Memory B cell (primary cell): ENCODE data around the gene MYO5B.
A peak's percentile ranks its signal among the peaks of the same experiment; 100 is the strongest.
"Not testable (repeated sequence)": the region's sequence is repeated elsewhere in the genome, so short reads cannot be mapped to it uniquely, and the experiment has no call there.

Source experiments
- ATAC-seq: fragments of 150-1000 bp; cut with Tn5 transposase; 2 replicates; pipeline ENCODE4 v1.10.0; 2021; ENCODE audit warnings: low read depth, mild to moderate bottlenecking, moderate library complexity
- DNase-seq, 2 donors: peaks; one replicate each; pipeline ENCODE4 v3.0.0; 2022; ENCODE audit warnings: low spot score in 2 of 2
- H3K27ac Mint-ChIP-seq: one replicate; pipeline ENCODE4 v1.8.0; 2022; ENCODE audit warnings: mild to moderate bottlenecking, moderate library complexity, mixed read lengths
- H3K27me3 Mint-ChIP-seq: one replicate; pipeline ENCODE4 v1.8.0; 2022; ENCODE audit warnings: mixed read lengths
- H3K36me3 Mint-ChIP-seq: one replicate; pipeline ENCODE4 v1.8.0; 2022; ENCODE audit warnings: mild to moderate bottlenecking, mixed read lengths
- H3K4me1 Mint-ChIP-seq: one replicate; pipeline ENCODE4 v1.8.0; 2022; ENCODE audit warnings: mixed read lengths
- H3K4me3 Mint-ChIP-seq: one replicate; pipeline ENCODE4 v1.8.0; 2022; ENCODE audit warnings: mild to moderate bottlenecking, moderate library complexity, mixed read lengths
- H3K9me3 Mint-ChIP-seq: one replicate; pipeline ENCODE4 v1.8.0; 2022; ENCODE audit warnings: mixed read lengths

MYO5B gene

GRCh38 chr18:49814147-49814499, 380.8 kb downstream of the MYO5B start:
- DNase-seq (no peak), ATAC-seq (peak; percentile 22)
- peaks cover 17% of the 10 kb centered on the region for H3K4me1 Mint-ChIP-seq
- H3K27me3 Mint-ChIP-seq, result no peaks in the 10 kb centered on the region
- peak overlapping the region; percentile 95 for H3K4me3 Mint-ChIP-seq
- H3K36me3 Mint-ChIP-seq, result peaks cover 8% of the 10 kb centered on the region
- peak overlapping the region; percentile 87 for H3K27ac Mint-ChIP-seq
- H3K9me3 Mint-ChIP-seq, result peaks cover 4% of the 10 kb centered on the region

GRCh38 chr18:49813319-49814146, 381.4 kb downstream of the MYO5B start, which contains the start of gene ACAA2:
TSS of gene ACAA2 (minus strand) at chr18:49813533. CDS start at chr18:49813484, 49 bp downstream.
- Mint-ChIP-seq H3K27ac (peak within 1 kb of the TSS; percentile 87), H3K9me3 (peaks cover 6% of the 10 kb centered on the region), H3K27me3 (no peaks in the 10 kb centered on the region), H3K4me3 (peak within 1 kb of the TSS; percentile 95), H3K4me1 (peaks cover 15% of the 10 kb centered on the region), H3K36me3 (peaks cover 10% of the 10 kb centered on the region)
- DNase-seq (peak; percentile 57 to 69), ATAC-seq (peak; percentile 88)

GRCh38 chr18:49813069-49813318, 382.0 kb downstream of the MYO5B start:
- Mint-ChIP-seq H3K9me3 (peaks cover 8% of the 10 kb centered on the region), H3K27ac (peak overlapping the region; percentile 87), H3K27me3 (no peaks in the 10 kb centered on the region), H3K4me1 (peaks cover 15% of the 10 kb centered on the region), H3K36me3 (peaks cover 12% of the 10 kb centered on the region), H3K4me3 (peak overlapping the region; percentile 95)
- DNase-seq (peak in 1 of 2 donors; percentile 16), ATAC-seq (no peak)

- no peaks in the 10 kb centered on the region for H3K27me3 Mint-ChIP-seq
- H3K36me3 Mint-ChIP-seq, result peaks cover 12% of the 10 kb centered on the region
- no peak for ATAC-seq
- H3K4me1 Mint-ChIP-seq, result peaks cover 15% of the 10 kb centered on the region
- DNase-seq, result no peak
- H3K4me3 Mint-ChIP-seq, result peak overlapping the region; percentile 95
- H3K9me3 Mint-ChIP-seq, result peaks cover 8% of the 10 kb centered on the region
- H3K27ac Mint-ChIP-seq, result peak overlapping the region; percentile 87
Measured at GRCh38 chr18:49812286-49813068, 382.5 kb downstream of the MYO5B start.

- DNase-seq (no peak), ATAC-seq (no peak)
- Mint-ChIP-seq H3K27ac (no peak overlapping the region), H3K9me3 (peaks cover 8% of the 10 kb centered on the region), H3K4me3 (no peak overlapping the region), H3K36me3 (peaks cover 12% of the 10 kb centered on the region), H3K4me1 (peaks cover 15% of the 10 kb centered on the region), H3K27me3 (no peaks in the 10 kb centered on the region)
Measured at GRCh38 chr18:49811151-49811938, 383.6 kb downstream of the MYO5B start.

GRCh38 chr18:49808553-49809191, 386.3 kb downstream of the MYO5B start:
- not testable (repeated sequence) for H3K27me3 Mint-ChIP-seq
- H3K36me3 Mint-ChIP-seq, result peaks cover 12% of the 10 kb centered on the region

GRCh38 chr18:49804096-49804495, 390.9 kb downstream of the MYO5B start:
- peaks cover 4% of the 10 kb centered on the region for H3K9me3 Mint-ChIP-seq
- H3K36me3 Mint-ChIP-seq, result peaks cover 17% of the 10 kb centered on the region
- no peak overlapping the region for H3K4me3 Mint-ChIP-seq
- ATAC-seq (no peak), DNase-seq (no peak)
- H3K27ac Mint-ChIP-seq, result no peak overlapping the region
- H3K27me3 Mint-ChIP-seq, result no peaks in the 10 kb centered on the region
- peaks cover 8% of the 10 kb centered on the region for H3K4me1 Mint-ChIP-seq

More at GRCh38 chr18:49808553-49809191, 386.3 kb downstream of the MYO5B start:
- H3K27ac Mint-ChIP-seq, H3K4me3 Mint-ChIP-seq, DNase-seq, ATAC-seq, H3K9me3 Mint-ChIP-seq: not testable (repeated sequence)
- H3K4me1 Mint-ChIP-seq, result peaks cover 17% of the 10 kb centered on the region

- H3K36me3 Mint-ChIP-seq, result peaks cover 17% of the 10 kb centered on the region
- DNase-seq, result no peak
- no peaks in the 10 kb centered on the region for H3K27me3 Mint-ChIP-seq
- H3K4me1 Mint-ChIP-seq, result peaks cover 8% of the 10 kb centered on the region
- H3K27ac Mint-ChIP-seq, result no peak overlapping the region
- H3K9me3 Mint-ChIP-seq, result no peaks in the 10 kb centered on the region
- H3K4me3 Mint-ChIP-seq, result no peak overlapping the region
- ATAC-seq, result no peak
Measured at GRCh38 chr18:49802623-49803022, 392.3 kb downstream of the MYO5B start.

GRCh38 chr18:49800491-49800890, 394.5 kb downstream of the MYO5B start:
- not testable (repeated sequence) for H3K27ac Mint-ChIP-seq, DNase-seq, H3K27me3 Mint-ChIP-seq, ATAC-seq, H3K4me1 Mint-ChIP-seq, H3K9me3 Mint-ChIP-seq, H3K4me3 Mint-ChIP-seq
- peaks cover 23% of the 10 kb centered on the region for H3K36me3 Mint-ChIP-seq

- H3K4me1 Mint-ChIP-seq, ATAC-seq, DNase-seq, H3K27ac Mint-ChIP-seq, H3K27me3 Mint-ChIP-seq, H3K4me3 Mint-ChIP-seq, H3K9me3 Mint-ChIP-seq: not testable (repeated sequence)
- H3K36me3 Mint-ChIP-seq, result peaks cover 25% of the 10 kb centered on the region
Measured at GRCh38 chr18:49799806-49800205, 395.1 kb downstream of the MYO5B start.

GRCh38 chr18:49798001-49798400, 396.9 kb downstream of the MYO5B start:
- no peaks in the 10 kb centered on the region for H3K4me1 Mint-ChIP-seq
- DNase-seq (no peak), ATAC-seq (no peak)
- H3K27me3 Mint-ChIP-seq, result no peaks in the 10 kb centered on the region
- peaks cover 28% of the 10 kb centered on the region for H3K36me3 Mint-ChIP-seq
- H3K9me3 Mint-ChIP-seq, result no peaks in the 10 kb centered on the region
- H3K4me3 Mint-ChIP-seq, result no peak overlapping the region
- no peak overlapping the region for H3K27ac Mint-ChIP-seq

- H3K36me3 Mint-ChIP-seq, result peaks cover 29% of the 10 kb centered on the region
- no peaks in the 10 kb centered on the region for H3K27me3 Mint-ChIP-seq
Measured at GRCh38 chr18:49795612-49796552, 399.1 kb downstream of the MYO5B start.

GRCh38 chr18:49794743-49795142, 400.2 kb downstream of the MYO5B start:
- no peak overlapping the region for H3K4me3 Mint-ChIP-seq
- no peak for ATAC-seq
- no peaks in the 10 kb centered on the region for H3K9me3 Mint-ChIP-seq
- no peak overlapping the region for H3K27ac Mint-ChIP-seq
- no peak for DNase-seq
- H3K27me3 Mint-ChIP-seq, result no peaks in the 10 kb centered on the region
- no peaks in the 10 kb centered on the region for H3K4me1 Mint-ChIP-seq
- peaks cover 35% of the 10 kb centered on the region for H3K36me3 Mint-ChIP-seq

More at GRCh38 chr18:49795612-49796552, 399.1 kb downstream of the MYO5B start:
- Mint-ChIP-seq H3K4me1 (no peaks in the 10 kb centered on the region), H3K27ac (no peak overlapping the region), H3K4me3 (no peak overlapping the region), H3K9me3 (no peaks in the 10 kb centered on the region)
- no peak for ATAC-seq
- no peak for DNase-seq
